HG02642 (cell line): Measurements from ENCODE around the gene INCENP.
A peak's percentile ranks its signal among the peaks of the same experiment; 100 is the strongest.

ENCODE experiments used
- ATAC-seq: cut with Tn5 transposase; IDR thresholded peaks from one replicate; pipeline ENCODE4 v1.9.1; 2021; ENCODE audit warnings: mild to moderate bottlenecking; ENCODE audit not compliant: unreplicated experiment, poor library complexity

INCENP gene

DNA sequence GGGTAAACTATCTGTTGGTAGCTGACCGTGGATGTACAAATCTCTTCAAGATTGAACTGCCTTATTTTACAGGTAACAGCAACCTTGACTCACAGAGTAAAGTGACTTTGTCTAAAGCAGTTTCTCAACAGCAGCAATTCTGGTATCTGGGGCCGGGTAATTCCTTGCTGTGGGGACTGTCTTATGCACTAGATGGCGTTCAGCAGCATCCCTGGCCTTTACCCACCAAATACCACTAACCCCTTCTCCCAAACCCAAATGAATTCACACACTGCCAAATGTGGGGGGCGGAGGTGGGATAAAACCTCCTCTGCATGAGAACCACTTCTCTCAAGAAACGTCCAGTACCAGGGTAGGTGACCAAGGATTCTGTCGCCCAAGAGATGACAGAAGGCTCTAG lies 1.7 kb upstream of the INCENP start:
- ATAC-seq = no peak

DNA sequence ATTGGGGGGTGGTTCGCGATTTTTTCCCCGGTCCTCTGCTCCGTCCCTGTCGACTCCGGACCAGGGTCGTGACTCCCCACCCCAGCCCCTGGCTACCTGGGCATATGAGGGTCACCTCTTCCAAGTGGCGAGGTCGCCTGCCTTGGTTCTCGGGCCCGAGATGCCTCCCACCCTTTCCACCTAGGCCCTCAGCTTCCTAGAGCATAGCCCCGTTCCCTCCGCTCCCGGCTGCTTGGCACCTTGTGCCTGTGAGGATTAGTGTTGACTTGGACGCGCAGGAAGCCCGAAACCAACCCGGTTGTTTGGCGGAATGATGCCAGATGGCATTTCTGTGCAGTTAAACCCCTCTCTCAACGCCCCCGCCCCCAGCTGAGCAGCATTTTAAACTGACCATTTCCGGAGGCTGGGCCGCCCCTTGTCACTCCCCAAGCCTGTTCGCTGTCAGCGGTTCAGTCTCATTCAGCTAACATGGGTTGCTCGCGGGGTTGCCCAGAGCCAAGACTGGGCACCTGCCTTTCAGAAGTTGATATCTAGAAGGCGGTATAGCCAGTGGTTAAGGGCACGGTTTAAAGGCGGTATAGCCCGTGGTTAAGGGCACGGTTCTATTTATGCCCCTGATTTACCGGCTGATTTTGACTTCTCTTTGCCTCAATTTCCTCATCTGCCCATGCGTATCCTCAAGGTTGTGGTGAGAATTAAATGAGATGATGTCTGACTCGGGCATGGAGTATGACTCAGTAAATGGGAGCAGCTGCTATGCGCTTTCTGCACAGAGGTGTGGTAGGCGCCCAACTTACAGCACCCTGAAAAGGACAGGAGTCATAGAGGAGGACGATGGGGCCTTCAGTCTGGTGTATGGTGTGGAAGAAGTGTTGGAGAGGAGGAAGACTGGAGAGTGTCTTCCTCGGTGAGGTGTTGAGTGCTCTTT lies 639 bp downstream of the INCENP start:
- ATAC-seq = peak; percentile 32

DNA sequence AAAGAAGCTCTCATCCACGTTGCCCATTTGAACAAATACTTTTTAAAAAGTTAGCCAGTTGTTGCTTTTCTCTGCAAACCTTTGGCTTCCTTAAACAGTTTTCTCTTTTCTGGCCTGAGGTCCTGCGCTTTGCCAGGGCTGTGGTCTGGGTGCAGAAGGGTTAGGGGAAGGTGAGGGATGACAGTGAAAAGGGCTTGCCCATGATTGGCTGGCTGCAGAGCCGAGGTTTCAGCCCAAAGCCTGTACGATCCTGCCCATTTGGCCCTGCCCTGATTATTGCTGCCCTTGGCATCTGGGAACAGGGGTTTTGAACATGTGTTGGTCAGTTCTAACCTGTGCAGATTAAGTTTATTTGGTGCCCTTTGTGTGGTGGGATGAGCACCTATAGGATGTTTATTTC lies 1.5 kb downstream of the INCENP start:
- ATAC-seq = no peak

DNA sequence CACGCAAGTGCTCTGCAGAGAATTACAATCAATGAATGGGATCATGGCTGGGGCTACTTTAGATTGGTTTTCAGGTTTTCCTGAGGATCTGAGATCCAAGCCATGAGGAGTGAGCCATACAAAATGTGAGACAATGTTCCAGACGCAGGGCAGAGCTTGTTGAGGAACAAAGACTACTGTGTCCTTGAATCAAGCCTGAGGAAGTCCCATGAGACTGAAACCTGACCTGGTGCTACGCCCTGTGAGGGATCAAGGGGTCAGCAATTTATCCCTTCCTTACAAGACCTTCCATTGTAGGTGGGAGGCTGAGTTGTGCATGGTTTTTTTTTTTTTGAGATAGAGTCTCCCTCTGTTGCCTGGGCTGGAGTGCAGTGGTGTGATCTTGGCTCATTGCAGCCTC lies 2.1 kb downstream of the INCENP start:
- ATAC-seq = no peak

DNA sequence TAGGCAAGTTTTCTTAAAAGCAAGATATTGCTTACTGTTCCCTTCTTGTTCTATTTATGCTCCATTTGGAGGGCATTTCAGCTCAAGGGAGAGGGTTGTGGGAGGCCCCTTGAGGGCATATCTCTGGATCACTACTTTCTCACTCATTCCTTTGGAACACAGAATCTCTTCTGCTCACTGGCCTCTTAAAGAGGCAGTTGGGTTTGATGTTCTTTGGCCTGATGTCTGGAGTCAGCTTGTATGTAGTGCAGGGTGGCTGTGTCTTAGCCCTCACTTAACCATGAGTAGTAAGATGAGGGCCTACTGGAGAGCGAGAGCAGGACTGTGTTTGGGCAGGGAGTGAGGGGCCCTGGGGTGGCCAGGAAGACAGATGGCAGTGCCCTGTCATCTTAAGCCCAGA lies 3.6 kb downstream of the INCENP start:
- no peak for ATAC-seq

DNA sequence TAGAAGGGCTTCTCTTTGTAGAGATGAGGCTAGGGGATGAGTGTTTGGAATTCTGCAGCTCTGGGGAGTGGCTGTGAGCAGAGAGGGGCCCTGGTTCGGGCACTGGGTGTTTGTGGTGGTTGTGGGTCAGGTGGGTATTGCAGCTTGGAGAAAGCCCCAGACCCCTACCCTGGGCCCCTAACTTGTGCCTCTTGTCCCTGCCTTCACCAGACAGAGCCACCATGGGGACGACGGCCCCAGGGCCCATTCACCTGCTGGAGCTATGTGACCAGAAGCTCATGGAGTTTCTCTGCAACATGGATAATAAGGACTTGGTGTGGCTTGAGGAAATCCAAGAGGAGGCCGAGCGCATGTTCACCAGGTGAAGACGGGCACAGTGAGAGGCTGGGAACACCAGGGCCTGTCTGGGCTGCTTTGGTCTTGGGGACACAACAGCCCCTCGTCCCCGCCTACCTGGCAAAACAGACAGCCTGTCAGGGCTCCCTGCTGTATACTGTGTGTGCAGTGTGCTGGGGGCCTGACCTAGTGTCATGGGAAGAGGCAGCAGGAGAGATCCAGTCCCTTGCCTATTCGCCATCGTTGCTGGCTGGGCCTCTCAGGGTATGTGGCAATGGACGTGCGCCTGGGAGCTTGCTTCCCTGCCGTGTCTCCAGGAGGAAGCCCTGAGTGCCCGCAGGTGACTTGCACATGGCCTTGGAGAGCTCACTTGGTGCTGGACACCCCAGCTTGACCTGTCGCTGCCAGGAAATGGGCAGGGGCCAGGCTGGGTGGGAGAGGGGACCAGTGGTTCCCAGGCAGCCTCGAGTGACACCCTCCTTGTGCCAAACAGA lies 4.3 kb downstream of the INCENP start:
- ATAC-seq = no peak

DNA sequence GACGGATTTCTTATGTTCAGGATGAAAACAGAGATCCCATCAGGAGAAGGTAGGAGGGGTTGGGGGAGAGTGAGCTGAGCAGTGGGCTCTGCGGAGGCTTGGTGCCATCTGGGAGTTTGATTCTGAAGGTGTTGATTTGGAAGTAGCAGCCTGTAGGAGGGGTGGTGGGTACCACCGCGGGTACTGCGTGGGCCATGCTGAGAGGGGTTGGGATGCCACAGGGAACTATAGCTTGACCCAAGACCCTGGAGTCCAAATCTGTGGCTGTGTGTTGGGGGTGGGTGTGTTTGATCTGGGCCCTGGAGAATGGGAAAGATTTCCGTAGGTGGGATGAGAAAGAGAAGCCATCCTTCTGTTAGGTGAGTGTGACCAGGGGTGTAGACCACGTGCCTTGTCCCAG lies 5.0 kb downstream of the INCENP start:
- ATAC-seq = no peak

DNA sequence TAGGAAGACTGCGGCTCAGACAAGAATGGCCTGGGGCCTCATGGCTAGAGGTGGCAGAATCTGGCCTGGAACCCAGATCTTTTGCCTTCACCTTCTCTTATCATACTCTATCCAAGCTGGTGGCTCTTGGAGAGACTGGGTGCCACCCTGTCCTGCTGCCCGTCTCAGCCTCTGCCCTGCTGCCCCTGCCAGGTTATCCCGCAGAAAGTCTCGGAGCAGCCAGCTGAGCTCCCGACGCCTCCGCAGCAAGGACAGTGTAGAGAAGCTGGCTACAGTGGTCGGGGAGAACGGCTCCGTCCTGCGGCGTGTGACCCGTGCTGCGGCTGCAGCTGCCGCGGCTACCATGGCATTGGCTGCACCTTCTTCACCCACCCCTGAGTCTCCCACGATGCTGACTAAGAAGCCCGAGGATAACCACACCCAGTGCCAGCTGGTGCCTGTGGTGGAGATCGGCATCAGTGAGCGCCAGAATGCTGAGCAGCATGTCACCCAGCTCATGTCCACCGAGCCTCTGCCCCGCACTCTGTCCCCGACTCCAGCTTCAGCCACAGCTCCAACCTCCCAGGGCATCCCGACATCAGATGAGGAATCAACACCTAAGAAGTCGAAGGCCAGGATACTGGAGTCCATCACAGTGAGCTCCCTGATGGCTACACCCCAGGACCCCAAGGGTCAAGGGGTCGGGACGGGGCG lies 5.9 kb downstream of the INCENP start:
- ATAC-seq = no peak

DNA sequence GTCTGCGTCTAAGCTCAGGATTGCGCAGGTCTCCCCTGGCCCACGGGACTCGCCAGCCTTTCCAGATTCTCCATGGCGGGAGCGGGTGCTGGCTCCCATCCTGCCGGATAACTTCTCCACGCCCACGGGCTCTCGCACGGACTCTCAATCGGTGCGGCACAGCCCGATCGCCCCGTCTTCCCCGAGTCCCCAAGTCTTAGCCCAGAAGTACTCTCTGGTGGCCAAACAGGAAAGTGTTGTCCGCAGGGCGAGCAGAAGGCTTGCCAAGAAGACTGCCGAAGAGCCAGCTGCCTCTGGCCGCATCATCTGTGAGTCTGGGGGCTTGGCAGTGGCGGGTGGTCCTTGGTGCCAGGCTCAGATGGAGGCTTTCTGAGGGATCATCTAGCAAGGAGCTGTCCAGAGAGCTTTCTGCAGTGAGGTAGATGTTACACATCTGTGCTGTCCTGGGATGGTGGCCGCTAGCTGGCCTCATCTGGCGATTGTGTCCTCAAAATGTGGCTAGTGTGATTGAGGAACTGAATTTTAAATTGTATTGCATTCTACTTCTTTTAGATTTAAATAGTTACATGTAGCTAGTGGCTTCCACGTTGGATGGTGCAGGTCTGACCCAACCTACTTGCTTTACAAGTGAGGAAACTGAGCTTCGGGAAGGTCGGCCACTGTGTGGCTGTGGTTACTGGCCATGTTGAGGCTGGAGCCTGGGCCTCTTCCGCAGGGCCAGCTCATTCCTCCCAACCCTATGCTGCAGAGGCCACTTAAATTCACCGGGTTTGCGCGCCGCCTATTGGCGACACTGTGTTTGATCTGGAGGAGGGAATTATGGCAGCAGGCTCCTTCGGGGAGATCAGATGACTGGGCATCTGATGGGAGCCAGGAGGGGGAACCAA lies 6.7 kb downstream of the INCENP start:
- ATAC-seq = no peak

DNA sequence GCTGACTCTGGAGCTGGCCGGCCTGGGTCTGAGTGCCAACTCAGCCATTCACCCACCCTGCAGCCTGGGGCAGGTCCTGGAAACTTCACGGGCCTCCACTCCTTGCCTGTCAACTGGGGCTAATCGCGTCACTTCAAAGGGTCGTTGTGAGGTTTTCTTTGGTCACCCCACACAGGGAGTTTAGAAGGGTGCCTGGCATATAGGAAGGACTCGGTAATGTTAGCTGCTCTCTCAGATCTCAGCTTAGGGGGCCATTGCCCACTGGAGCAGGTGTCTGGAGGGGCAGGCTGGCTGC lies 7.3 kb downstream of the INCENP start:
- no peak for ATAC-seq

DNA sequence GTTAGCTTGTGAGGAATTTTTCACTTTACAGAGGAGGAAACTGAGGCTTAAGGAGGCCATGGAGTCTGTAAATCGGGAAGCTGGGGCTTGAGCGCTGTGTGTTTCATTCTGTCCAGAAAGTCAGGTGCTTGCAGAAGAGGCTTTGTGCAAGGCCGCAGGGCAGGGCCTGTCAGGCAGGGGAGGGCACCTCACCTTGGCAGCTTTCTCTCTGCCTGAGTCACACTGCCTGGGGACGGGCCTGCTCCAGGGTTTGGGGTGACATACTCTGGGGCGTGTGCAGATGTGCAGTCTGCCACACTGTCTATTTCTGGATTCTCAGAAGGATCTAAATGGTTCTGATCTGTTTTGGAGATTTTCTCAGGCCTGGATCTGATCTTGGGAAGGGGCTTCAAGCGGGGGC lies 8.4 kb downstream of the INCENP start:
- no peak for ATAC-seq

DNA sequence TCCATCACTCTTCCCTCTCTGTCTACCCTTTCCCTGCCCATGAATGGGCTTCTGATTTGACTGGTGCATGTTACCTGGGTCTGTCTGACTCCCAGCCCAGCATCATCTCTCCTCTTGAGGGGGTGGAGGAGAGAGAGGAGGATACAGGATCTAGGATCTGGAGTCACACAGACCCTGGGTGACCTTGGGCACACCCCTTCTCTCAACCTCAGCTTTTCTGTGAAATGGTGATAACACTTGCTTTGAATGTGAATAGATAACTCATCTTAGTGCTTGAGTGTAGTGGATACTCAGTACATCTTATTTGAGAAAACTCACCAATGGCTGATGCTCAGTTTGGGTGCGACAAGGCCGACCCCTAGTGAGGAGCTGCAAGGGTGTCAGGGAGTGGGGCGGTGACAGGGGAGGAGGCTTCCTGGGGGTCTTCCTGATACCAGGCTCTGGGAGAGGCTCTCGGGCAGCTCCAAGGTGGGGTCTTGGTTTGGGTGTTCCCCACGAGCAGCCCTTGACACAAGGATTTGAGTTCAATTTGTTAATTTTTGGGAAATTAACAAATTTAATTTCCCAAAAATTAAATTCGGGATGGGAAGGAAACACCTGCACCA lies 9.0 kb downstream of the INCENP start:
- no peak for ATAC-seq

DNA sequence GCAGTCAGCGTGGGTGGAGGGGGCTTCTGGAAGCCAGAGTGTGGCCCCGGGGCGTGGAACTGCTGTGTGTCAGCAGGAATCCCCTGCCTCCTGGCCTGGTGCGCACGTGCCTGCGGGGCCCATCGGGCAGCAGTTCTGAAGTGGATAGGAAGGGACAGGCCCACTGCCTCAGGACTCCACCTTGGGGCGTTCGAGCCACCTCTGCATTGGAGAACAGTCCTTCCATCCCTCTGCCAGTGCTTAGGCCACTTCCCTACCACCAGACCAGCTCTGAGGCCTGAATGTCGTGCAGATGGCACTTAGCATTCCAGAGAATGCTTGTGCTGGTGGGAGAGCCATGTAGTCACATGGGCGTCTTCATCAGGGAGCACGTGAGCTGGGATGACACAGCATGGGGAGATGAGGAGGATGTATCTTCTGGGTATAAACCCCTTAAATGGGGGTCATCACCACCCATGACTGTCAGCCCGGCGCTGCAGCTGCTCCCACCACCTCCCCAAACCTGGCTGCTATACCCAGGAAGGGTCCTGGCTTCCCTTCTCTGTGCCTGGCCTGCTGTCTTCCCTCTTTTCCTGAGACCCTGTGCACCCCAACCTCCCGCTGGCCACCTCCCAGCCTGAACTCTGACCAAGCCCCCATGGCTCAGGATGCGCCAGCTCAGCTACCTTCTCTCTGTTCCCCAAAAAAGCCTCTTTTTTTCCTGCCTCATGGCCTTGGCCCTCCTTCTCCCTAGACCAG lies 9.7 kb downstream of the INCENP start:
- no peak for ATAC-seq

DNA sequence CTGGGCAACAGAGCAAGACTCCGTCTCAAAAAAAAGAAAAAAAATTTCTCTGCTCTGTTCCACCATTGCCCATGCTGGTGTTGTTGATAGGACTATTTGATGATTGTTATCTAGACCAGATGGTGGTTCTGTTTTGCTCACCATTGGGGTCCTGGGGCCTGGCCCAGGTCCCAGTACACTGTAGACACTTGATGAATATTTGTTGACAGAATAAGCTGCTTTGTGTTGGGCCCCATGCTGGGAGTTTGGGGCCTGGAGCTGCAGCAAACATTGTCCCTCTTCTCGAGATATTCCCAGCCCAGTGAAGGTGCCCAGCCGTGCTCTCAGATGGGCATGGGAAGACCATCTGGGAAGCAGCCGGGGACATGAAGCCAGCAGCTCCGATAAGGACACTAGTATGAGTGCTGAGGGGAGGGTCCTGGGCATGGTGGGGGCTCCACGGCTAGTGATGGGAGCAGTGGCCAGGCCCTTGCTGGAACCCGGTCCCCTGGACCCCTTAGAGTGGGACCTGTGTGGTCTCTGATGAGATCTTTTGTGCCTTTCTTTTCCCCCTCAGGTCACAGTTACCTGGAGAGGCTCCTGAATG lies 13.6 kb downstream of the INCENP start:
- ATAC-seq = no peak

DNA sequence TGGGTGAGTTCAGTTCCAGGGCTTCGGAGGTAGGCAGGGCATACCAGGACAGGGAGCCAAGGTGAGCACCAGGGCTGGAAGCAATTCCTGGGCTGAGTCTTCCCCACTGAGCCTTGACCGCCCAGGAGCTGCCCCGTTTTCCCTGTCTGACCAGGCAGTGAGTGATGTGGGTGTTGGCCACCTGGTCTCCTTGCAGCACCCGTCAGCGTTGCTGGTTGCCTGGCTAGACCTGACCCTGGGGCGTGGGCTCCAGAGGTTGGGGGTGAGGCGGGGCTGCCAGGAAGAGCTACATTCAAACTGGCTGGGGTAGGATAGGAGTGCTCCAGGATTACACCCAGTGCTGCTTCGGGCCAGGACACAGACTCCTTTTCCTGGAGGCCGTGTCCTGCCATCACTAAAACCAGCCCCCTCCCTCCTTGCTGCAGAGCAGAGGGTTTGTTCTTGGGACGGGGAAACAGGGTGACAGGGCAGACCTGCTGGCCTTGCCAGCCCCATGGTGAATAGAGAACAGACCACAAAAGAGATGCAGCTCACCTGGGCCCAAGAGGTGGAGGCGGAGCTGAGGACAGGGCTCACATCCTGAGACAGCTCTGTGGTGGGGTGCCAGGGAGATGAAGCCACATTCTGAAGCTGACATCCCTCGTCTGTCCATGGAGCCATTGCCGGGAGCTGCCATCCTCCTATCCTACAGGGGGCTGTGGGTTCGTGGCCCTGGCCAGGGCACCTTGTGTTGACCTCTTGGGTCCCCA lies 14.2 kb downstream of the INCENP start:
- no peak for ATAC-seq

DNA sequence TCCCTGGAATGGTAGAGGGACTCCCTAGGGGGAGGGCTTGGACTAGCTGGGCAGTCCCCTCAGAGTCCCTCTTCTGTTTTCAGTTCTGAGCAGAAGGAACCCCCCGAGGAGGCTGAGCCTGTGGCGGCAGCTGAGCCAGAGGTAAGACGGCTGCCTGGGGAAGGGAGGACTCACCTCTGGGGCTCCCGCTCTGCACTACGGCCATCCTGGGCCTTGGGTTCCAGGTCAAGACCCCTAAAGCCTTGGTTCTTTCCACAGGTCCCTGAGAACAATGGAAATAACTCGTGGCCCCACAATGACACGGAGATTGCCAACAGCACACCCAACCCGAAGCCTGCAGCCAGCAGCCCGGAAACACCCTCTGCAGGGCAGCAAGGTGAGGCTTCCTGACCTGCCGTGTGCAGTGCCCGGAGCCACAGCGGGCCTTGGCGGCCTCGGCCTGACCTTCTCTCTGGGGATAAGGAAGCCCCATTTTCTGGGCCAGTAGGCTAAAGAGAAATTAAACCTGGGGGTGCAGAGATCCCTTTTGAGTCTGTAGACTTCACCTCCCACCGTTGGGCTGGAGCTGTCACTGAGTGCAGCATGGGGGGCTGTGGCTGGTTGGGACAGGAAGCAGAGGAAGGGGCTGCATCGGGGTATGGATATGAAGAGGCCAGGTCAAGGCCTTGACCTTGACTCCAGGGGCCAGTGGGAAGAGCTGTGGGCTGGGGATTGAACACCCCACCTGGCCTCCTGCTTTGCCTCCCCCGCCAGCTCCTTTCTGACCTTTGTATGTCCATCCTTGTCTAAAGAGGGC lies 15.0 kb downstream of the INCENP start:
- no peak for ATAC-seq
